B cell (primary cell): ENCODE measurements around the gene FBF1.

Source experiments
- EZH2 ChIP-seq: IDR thresholded peaks from 2 replicates; pipeline ENCODE4 v1.6.1; 2012; ENCODE audit warnings: borderline replicate concordance, low read depth, mild to moderate bottlenecking, moderate library complexity, low read length; ENCODE audit not compliant: insufficient read depth, poor library complexity, severe bottlenecking
- TF ChIP-seq, protein P1 (sequence below): fragments of 200-600 bp; IDR thresholded peaks from one replicate; pipeline ENCODE4 v1.8.0; 2022; ENCODE audit warnings: antibody characterized with exemption, mild to moderate bottlenecking

DNA sequence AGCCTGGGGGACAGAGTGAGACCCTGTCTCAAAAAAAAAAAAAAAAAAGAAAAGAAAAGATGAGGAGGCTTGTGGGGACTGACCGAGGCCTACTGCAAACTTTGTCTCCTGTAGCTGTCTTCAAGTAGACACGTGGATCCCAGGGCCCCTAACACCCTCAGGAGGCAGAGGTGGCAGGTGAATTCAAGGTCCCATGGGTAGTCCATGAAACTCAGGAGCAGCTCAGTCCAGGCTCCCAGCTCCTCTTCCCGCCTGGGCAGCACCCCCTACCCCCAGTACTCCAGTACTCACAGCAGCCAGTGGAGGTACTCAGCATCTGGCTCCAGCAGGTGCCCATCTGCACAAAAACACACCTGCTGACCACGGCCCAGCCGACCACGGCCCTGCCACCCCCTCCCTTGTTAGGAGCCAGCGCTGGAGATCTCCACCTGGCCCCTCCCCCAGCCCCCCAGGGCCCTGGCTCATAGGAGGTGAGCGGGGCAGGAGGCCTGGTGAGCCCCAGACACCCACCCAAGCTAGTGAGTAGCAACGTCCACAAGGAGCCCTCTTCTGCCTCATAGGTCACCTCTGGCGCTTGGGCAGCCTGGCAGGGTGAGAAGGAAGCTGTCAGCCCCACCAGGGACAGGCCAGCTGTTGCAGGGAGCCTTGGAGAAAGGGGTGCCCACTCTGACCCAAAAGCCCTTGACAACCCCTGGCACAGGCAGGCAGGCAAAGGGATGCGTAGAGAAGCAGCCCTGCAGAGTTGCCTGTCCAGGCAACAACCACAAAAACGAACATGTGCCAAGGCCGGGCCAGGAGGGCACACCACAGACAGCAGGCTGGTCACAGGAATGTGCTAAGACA is 39.9 kb downstream of the FBF1 start:
- TF ChIP-seq, protein P1, sequence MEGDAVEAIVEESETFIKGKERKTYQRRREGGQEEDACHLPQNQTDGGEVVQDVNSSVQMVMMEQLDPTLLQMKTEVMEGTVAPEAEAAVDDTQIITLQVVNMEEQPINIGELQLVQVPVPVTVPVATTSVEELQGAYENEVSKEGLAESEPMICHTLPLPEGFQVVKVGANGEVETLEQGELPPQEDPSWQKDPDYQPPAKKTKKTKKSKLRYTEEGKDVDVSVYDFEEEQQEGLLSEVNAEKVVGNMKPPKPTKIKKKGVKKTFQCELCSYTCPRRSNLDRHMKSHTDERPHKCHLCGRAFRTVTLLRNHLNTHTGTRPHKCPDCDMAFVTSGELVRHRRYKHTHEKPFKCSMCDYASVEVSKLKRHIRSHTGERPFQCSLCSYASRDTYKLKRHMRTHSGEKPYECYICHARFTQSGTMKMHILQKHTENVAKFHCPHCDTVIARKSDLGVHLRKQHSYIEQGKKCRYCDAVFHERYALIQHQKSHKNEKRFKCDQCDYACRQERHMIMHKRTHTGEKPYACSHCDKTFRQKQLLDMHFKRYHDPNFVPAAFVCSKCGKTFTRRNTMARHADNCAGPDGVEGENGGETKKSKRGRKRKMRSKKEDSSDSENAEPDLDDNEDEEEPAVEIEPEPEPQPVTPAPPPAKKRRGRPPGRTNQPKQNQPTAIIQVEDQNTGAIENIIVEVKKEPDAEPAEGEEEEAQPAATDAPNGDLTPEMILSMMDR: no peak
- TF ChIP-seq EZH2: no peak
